Measurements from ENCODE around the gene ARHGAP15.

The ARHGAP15 gene

DNA sequence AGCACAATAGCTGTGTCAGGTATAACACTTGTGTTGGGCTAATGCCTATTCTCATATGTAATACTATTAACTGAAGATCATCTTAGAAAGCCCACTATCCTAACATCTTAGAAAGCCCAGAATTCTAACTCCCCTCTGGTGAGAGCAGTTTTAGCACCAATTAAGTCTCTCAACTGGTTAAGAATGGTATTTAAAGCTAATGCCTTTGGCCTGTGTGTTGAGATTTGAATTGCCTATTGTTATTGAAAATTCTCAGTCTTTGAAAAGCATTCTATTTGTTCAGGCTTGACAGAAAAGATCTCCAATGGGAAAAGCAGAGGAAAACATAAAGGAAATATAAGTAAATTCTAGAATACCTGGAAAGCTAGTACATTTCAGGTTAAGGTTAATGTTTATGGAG is 352.5 kb downstream of the ARHGAP15 start:
- no peak for DNase-seq (ENCODE audit: low read depth in 3 of 3)

DNA sequence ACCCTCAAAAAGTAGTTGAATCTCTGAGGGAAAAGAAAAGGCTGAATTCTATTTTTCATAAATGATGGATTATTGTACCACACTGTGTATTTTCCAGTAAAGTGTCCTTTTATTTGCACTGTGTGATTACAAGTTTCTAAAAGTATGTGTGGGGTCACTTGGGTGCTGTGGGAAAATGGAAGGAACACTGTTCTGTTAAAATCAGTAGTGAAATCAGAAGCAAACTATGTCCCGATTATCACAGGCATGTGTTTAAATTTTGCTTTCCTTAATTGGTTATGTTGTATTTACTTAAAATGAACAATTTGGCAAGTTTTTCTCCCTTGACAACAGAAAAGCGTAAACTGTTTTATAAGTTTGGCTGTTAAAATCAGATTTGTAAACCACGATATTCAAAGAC is 353.1 kb downstream of the ARHGAP15 start:
- DNase-seq (ENCODE audit: low read depth in 3 of 3) = no peak

DNA sequence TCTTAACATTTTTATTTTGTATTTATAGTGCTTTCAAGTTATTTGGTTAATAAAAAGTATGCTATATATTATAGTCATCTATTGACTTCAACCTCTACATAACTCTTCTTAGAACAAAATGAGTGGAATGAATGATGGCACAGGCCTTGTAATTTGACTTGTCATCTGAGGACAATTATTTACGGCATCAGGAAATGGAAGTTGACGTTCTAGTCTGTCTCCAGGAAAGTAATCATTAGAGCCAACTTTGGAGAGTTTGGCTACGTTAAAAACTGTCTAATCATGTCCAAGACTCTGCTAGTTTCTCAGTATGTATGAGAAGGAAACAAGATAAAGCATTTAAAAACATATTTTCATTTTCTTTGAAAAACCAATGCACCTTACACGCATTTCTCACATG is 353.6 kb downstream of the ARHGAP15 start:
- DNase-seq (ENCODE audit: low read depth in 3 of 3) = no peak

GRCh38 chr2:143486976-143487375 is 357.8 kb downstream of the ARHGAP15 start:
- DNase-seq (ENCODE audit: low read depth in 3 of 3) = no peak

- no peak for DNase-seq (ENCODE audit: low read depth in 3 of 3)
Observed at GRCh38 chr2:143489145-143489544, 359.9 kb downstream of the ARHGAP15 start.

- no peak for DNase-seq (ENCODE audit: low read depth in 3 of 3)
Observed at GRCh38 chr2:143491131-143491530, 361.9 kb downstream of the ARHGAP15 start.

DNA sequence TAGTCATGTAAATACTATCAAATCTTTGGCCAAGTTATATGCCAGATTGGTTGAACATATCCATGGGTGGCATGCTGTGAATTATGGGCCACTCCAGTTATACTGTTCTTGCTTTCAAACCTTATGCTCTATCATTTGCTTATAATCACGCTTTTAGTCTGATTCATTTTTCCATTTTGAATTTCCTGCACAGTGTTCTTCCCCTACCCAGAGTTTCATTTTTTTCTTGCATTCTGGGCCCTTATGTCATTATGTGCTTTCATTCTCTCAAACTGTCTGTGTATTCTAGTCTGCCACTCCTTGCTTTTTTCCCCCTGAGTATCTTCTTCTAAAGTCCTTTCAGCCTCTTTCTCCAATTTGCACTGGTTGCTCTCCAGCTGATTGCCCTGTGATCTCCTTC is 364.1 kb downstream of the ARHGAP15 start:
- DNase-seq (ENCODE audit: low read depth in 3 of 3) = no peak

DNA sequence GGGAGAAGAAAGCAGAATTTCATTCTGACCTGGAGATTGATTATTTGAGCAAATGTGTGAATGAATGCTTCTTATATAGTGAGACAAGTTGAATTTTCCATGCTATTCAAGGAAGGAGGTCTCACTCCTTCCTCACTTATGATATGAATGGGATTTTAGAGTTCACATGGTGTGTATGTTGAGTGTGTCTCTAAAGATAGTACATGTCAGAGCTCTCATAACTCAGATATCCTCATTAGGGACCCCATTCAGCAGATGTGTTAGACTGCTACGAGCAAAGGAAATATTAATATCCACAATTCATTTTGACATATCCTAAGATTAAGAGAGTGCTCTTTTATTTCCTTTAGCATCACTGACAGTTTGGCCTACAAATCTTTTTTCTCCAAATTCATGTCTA is 368.5 kb downstream of the ARHGAP15 start:
- DNase-seq (ENCODE audit: low read depth in 3 of 3) = no peak

GRCh38 chr2:143498496-143498895 is 369.3 kb downstream of the ARHGAP15 start:
- no peak for DNase-seq (ENCODE audit: low read depth in 3 of 3)

GRCh38 chr2:143499061-143499460 is 369.8 kb downstream of the ARHGAP15 start:
- DNase-seq (ENCODE audit: low read depth in 3 of 3) = no peak

DNA sequence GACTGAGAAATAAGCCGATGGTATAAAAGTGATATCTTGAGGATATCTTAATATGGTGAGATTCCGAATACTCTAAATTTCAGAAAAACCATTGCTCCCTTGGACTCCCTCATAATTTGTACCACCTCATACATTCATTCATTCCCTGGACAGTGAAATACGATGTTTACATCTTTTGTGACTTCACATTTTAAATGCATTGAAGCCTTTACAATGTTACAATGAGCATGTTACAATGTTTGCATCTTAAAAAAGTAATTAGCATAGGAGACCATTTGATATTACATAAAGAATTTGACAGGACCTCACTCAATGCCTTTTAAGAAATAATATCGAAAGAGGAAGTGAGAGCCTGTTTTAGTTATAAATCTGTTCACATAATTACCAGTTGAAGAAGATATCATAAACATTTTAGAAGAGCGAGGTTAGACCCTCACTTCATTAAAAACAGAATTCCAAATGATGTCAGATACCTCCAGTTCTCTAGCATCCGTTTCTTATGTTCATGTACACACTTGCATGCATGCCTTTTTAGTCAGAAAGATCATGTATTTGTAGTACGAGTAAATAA is 372.0 kb downstream of the ARHGAP15 start:
- no peak for DNase-seq (ENCODE audit: low read depth in 3 of 3)

DNA sequence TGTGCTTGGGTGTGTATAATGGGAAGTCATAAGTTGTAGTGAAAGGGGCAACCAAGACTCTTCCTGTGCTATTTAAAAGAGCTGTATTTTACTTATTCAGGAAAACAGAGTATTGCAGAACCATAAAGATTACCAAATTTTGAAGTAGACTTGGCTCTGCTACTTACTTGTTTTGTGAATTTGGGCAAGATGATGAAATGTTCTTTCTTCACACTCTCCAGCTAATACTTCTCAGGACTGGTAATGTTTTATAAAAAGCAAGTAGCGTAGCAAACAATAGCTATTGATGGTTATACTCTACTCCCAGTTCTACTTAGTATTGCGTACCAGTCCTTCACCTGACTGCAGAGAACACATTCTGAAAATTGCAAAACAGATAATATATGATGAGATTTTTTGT is 374.1 kb downstream of the ARHGAP15 start:
- DNase-seq (ENCODE audit: low read depth in 3 of 3) = no peak

GRCh38 chr2:143504397-143504796 is 375.2 kb downstream of the ARHGAP15 start:
- no peak for DNase-seq (ENCODE audit: low read depth in 3 of 3)

- no peak for DNase-seq (ENCODE audit: low read depth in 3 of 3)
Observed at GRCh38 chr2:143505542-143505941, 376.3 kb downstream of the ARHGAP15 start.

DNA sequence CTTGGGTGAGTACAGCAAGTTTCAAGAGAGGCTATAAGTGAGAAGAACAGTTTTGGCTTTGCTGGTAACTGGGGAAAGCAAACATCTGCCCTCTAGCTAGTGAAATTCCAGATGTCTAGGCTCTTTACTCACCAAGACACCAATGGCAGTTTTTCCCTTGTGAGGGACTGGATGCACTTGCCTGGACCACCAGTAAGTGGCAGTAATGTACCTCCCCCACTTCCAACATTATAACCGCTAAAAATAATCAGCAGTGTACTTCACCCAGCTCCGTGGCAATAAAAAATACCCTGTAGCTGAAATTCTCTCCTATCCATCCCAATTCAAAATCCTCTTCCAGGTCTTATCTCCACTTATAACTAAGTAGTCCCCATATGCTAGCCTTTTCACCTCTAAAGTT is 383.9 kb downstream of the ARHGAP15 start:
- no peak for DNase-seq (ENCODE audit: low read depth in 3 of 3)

- DNase-seq (ENCODE audit: low read depth in 3 of 3) = no peak
Observed at GRCh38 chr2:143514413-143514812, 385.2 kb downstream of the ARHGAP15 start.

DNA sequence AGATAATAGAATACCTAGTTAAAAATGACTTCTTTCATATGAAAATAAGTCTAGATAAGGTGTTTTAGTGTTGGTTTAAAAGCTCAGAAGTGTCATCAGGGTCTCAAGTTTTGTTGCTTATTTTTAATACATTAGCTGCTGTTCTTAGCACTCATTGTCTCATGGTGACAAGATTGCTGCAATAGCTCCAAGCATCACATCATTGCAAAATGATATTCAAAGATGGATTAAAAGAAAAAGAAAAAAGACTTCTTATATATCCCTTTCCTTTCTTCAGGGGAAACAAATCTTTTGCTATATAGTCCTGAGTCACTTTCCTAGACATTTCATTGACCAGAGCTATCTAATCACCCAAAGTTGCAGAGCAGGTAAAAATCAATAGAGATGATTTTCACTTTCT is 386.1 kb downstream of the ARHGAP15 start:
- no peak for DNase-seq (ENCODE audit: low read depth in 3 of 3)

DNA sequence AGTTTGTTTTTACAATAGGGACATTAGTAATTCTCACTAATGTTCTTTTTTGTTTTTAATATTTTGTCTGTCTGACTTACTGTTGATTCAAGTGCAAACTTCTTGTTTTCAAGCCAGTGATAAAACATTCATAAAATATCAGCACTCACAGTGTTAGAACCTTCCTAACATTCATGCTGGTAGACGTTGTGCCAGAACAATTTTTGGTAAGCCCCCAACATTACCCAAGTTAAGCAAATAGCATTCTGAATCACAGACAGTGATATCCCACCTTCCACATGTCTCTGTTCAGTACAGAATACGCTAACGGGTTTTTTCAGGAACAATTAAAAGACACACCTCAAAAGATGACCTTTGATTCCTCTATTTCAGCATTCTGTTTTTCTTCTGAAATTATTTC is 390.3 kb downstream of the ARHGAP15 start:
- DNase-seq (ENCODE audit: low read depth in 3 of 3) = no peak

GRCh38 chr2:143521396-143521795 is 392.2 kb downstream of the ARHGAP15 start:
- DNase-seq (ENCODE audit: low read depth in 3 of 3) = no peak

DNA sequence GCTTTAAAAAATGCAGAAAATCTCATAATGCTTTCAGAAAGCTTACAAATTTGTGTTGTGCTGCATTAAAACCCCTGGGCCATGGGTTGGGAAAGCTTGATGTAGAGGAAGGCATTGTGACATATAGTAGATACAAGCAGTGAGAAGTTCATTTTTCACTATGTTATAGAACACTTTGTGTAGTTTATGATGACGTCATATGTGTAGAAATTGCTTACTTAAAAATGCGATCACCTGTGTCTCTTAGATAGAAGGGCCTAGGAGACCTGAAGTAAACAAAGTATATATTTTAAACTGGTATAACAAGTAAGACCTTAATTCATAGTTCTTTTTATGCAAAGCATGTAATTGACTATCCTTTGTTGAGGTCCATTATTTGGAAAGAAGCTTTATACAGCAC is 393.5 kb downstream of the ARHGAP15 start:
- no peak for DNase-seq (ENCODE audit: low read depth in 3 of 3)

- no peak for DNase-seq (ENCODE audit: low read depth in 3 of 3)
Observed at GRCh38 chr2:143524119-143524553, 394.9 kb downstream of the ARHGAP15 start.

DNA sequence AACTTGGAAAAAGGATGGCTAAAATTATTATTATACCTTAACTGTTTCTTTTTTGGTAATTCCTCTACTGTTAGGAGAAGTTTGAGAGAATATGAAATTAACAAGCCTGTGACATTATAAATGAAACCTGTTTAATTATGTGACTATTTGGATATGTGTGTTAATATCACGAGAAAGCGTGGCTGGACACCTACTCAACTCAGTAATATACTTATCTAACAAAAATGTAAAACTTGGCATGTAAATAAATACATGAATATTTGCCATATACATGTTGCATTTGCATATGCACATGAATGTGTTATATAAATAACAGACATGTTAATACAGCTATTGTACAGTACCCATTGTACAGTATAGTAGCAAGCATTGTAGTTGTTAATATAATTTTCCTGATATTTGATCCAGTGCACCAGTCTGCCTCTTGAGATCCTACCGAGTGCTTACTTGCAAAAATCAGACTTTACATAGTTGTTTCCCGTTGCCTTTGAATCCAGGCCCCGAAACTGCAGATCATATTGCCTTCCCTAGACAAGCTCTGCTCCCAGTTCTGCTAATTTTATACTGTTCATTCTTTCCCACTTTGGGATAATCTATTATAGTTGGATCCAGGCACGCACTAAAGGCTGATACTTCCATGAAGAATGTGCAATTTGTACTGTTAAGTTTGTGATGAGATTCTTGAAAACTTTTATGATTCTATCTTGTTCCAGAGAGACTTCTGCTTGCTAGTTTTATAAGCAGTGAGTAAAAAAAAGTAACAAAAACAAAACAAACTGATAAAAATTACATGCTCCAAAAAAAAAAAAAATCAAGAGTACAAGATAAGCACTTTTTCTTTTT is 395.6 kb downstream of the ARHGAP15 start:
- DNase-seq (ENCODE audit: low read depth in 3 of 3) = no peak

DNA sequence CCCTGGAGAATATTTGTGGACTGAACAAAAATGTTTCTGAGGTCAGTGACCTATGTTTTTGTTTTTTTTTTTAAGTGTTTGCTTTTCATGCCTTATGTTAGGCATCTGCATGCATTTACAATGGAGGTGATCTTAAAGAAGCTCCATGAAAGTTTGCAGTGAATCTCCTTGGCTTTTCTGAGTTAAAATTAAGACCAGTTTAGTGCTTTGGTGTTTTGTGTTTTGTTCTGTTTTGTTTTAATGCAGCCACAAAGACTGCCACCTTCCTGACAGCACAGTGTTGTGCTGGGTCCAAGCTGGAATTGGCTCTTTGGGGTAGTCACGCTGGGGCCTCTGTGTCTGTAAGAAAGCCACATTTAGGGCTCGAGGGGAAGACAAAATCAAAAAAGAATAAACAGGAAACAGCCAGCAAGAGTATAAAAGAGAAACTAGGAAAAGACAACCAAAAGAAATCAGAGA is 396.2 kb downstream of the ARHGAP15 start:
- DNase-seq (ENCODE audit: low read depth in 3 of 3) = no peak
